HG03520 (cell line): ENCODE results near the gene DSTN.

ENCODE experiments used
- ATAC-seq: cut with Tn5 transposase; IDR thresholded peaks from one replicate; pipeline ENCODE4 v1.9.1; 2021; ENCODE audit warnings: mild to moderate bottlenecking, moderate library complexity; ENCODE audit not compliant: unreplicated experiment

The DSTN gene

GRCh38 chr20:17636523-17637412 is 66.9 kb downstream of the DSTN start:
- no peak for ATAC-seq

GRCh38 chr20:17637413-17637780 is 67.5 kb downstream of the DSTN start:
- no peak for ATAC-seq

GRCh38 chr20:17637985-17638640 is 68.2 kb downstream of the DSTN start:
- no peak for ATAC-seq

- no peak for ATAC-seq
Measured at GRCh38 chr20:17638835-17639407, 69.0 kb downstream of the DSTN start.

GRCh38 chr20:17640146-17640874 is 70.4 kb downstream of the DSTN start:
- ATAC-seq, result no peak

GRCh38 chr20:17640875-17641378 is 71.1 kb downstream of the DSTN start:
- no peak for ATAC-seq

- ATAC-seq, result no peak
Measured at GRCh38 chr20:17641520-17641964, 71.7 kb downstream of the DSTN start.

- no peak for ATAC-seq
Measured at GRCh38 chr20:17641993-17642392, 72.1 kb downstream of the DSTN start.

GRCh38 chr20:17642404-17643269 is 72.8 kb downstream of the DSTN start:
- no peak for ATAC-seq

GRCh38 chr20:17643531-17644188 is 73.8 kb downstream of the DSTN start:
- no peak for ATAC-seq

GRCh38 chr20:17644451-17644850 is 74.6 kb downstream of the DSTN start:
- ATAC-seq, result no peak

GRCh38 chr20:17645010-17645409 is 75.1 kb downstream of the DSTN start:
- no peak for ATAC-seq

- ATAC-seq, result no peak
Measured at GRCh38 chr20:17645546-17646208, 75.8 kb downstream of the DSTN start.

GRCh38 chr20:17646209-17646960 is 76.5 kb downstream of the DSTN start:
- ATAC-seq, result no peak

GRCh38 chr20:17646961-17647301 is 77.1 kb downstream of the DSTN start:
- ATAC-seq, result no peak

GRCh38 chr20:17647391-17648314 is 77.8 kb downstream of the DSTN start:
- ATAC-seq, result no peak

- ATAC-seq, result no peak
Measured at GRCh38 chr20:17648315-17648646, 78.4 kb downstream of the DSTN start.
